AG04450 (cell line): Measurements from ENCODE around the gene OR51B4. TPM values are rescaled to one million over a fixed set of nuclear protein-coding genes. Genes with fewer than 3 reads are reported as not detected.

Experiments used
- CTCF ChIA-PET: fragments of 300-600, 350-600 bp; formaldehyde crosslinking; extraction: SDS; loops from one replicate; lab custom pipeline; 2022; ENCODE audit warnings: antibody characterized with exemption, inconsistent platforms; lab: Charles Lee
- POLR2A ChIA-PET: fragments of 350-600 bp; formaldehyde crosslinking; extraction: SDS; loops from one replicate; lab custom pipeline; 2021; ENCODE audit warnings: antibody characterized with exemption, inconsistent platforms; lab: Yijun Ruan, JAX
- DNase-seq: peaks from one replicate; pipeline ENCODE4 v3.0.0-alpha.2; 2011; ENCODE audit warnings: low read depth, low spot score
- H3K27ac ChIP-seq: one replicate; pipeline ENCODE4 v1.5.1; 2012; ENCODE audit warnings: low read depth, low read length, control low read depth
- H3K27me3 ChIP-seq: one replicate; pipeline ENCODE4 v1.6.0; 2012; ENCODE audit warnings: low read length; ENCODE audit not compliant: control insufficient read depth, insufficient read depth
- H3K4me3 ChIP-seq: 2 replicates; pipeline ENCODE4 v1.5.1; 2011; ENCODE audit warnings: mild to moderate bottlenecking, low read depth, low read length, control low read depth
- H3K9me3 ChIP-seq: 2 replicates; pipeline ENCODE4 v1.5.1; 2012; ENCODE audit warnings: low read length; ENCODE audit not compliant: control insufficient read depth, insufficient read depth
- polyA plus RNA-seq: library from polyadenylated mRNA; depleted of rRNA; stranded (reverse); fragments of >200 nt; gene quantifications from 2 replicates; pipeline ENCODE4 v1.2.3, GENCODE V29; 2011
- TF ChIP-seq, protein P1 (sequence below): IDR thresholded peaks from 2 replicates; pipeline ENCODE4 v1.5.1; 2011; ENCODE audit warnings: low read depth, low read length, control low read depth, inconsistent platforms

OR51B4 gene
- polyA plus RNA-seq, 1 experiment, result 0.82 TPM

DNA sequence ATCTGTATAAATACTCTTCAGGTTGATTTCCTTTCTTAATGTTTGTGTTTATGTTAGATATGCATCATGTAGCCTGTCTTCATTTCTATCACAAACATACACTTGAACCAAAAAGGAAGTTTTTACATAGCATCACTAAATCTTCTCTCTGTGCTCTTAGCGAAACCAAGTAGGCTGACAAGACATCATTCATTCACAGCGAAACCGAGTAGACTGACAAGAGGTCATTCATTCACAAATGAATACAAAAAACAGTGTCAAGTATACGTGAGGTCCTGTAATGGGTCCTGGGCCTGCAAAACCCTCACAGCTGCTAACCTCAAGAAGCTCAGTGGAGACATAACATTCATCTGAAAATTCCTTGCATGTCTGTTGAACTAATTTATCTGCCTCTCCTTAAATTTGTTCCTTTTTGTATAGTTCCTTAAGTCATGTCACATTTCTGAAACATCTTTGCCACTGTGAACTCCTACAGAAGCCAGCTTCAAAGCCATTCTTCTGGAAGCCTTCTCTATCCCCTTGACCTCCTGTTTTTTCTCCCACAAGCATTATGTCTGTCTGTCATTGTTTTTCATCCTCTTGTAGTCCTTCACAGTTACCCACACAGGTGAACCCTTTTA is 22.2 kb downstream of the OR51B4 start:
- POLR2A ChIA-PET, result interaction anchor here (0.6 to 1.0 kb wide), 2 partner anchors 83 to 84 kb away, joined by 3 to 5 read pairs; no protein-coding TSS in a partner anchor
- Histone ChIP-seq H3K4me3 (no peak overlapping the region), H3K27ac (peak overlapping the region; percentile 40), H3K27me3 (no peaks in the 10 kb centered on the region), H3K9me3 (no peaks in the 10 kb centered on the region)
- TF ChIP-seq, protein P1, sequence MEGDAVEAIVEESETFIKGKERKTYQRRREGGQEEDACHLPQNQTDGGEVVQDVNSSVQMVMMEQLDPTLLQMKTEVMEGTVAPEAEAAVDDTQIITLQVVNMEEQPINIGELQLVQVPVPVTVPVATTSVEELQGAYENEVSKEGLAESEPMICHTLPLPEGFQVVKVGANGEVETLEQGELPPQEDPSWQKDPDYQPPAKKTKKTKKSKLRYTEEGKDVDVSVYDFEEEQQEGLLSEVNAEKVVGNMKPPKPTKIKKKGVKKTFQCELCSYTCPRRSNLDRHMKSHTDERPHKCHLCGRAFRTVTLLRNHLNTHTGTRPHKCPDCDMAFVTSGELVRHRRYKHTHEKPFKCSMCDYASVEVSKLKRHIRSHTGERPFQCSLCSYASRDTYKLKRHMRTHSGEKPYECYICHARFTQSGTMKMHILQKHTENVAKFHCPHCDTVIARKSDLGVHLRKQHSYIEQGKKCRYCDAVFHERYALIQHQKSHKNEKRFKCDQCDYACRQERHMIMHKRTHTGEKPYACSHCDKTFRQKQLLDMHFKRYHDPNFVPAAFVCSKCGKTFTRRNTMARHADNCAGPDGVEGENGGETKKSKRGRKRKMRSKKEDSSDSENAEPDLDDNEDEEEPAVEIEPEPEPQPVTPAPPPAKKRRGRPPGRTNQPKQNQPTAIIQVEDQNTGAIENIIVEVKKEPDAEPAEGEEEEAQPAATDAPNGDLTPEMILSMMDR, result no peak
- CTCF ChIA-PET, result interaction anchor here (0.9 kb wide), 1 partner anchor 11 kb away, joined by 5 read pairs; no protein-coding TSS in a partner anchor
- DNase-seq, result no peak

DNA sequence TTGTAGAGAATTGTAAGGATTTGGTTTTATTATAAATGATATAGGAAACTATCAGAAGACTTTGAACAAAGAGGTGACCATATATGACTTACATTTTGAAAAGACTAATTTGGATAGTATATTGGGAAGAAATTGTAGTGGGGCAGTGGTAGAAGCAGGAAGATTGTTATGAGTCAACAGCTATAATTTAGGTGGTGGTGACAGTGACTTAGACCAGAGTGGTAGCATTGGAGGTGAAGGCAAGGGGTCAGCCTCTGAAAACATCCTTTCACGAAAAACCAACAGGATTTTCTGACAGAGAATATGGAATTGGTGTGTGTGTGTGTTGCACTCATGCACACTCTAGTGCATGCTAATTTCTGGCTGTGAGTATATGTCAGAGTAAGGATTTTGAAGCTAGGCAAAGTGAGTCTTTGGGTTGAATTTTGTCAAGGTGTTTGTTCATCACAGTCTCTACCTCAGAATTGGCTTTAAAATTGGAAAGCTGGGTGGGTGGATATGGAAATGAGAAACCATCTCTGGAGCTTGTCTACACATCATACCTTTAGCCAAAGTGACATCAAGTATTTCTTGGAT is 23.9 kb downstream of the OR51B4 start:
- Histone ChIP-seq H3K27ac (no peak overlapping the region), H3K27me3 (no peaks in the 10 kb centered on the region), H3K4me3 (no peak overlapping the region), H3K9me3 (no peaks in the 10 kb centered on the region)
- no peak for DNase-seq
- CTCF ChIA-PET, result no interaction called here
- TF ChIP-seq, protein P1, result no peak
- POLR2A ChIA-PET, result no interaction called here

DNA sequence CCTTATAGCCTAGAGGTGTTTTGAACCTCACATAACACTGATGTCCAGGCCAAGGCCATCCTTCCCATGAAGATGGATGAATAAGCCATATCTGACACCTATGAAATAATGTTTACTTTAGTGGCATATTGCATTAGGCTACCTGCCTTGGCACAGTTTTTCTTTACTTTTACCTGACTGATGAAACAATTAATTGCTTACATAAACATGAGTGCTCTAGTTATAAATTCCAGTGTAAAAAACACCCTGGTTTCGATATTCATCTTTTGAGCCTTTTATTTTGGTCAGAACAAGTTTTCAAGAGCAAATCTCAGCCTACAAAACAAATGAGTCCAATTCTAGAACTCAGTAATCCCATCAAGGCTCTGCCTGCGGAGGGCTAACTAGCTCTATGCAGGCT is 25.0 kb downstream of the OR51B4 start:
- DNase-seq, result no peak
- TF ChIP-seq, protein P1, result no peak
- Histone ChIP-seq H3K4me3 (no peak overlapping the region), H3K27ac (no peak overlapping the region), H3K27me3 (no peaks in the 10 kb centered on the region), H3K9me3 (no peaks in the 10 kb centered on the region)
- POLR2A ChIA-PET, result no interaction called here
- CTCF ChIA-PET, result no interaction called here

DNA sequence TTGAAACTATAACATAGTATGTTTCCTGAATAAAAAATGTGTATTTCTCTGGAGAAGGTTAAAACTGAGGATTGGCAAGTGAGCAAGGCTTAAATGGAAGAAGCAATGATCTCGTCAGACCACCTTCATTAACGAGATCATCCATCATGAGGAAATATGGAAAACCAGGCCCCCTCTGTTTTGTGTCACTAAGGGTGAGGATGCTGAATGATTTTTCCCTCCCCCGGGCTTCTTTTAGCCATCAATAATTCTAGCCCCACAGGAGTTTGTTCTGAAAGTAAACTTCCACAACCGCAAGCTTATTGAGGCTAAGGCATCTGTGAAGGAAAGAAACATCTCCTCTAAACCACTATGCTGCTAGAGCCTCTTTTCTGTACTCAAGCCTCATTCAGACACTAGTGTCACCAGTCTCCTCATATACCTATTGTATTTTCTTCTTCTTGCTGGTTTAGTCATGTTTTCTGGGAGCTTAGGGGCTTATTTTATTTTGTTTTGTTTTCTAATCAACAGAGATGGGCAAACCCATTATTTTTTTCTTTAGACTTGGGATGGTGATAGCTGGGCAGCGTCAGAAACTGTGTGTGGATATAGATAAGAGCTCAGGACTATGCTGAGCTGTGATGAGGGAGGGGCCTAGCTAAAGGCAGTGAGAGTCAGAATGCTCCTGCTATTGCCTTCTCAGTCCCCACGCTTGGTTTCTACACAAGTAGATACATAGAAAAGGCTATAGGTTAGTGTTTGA is 26.2 kb downstream of the OR51B4 start:
- Histone ChIP-seq H3K27me3 (no peaks in the 10 kb centered on the region), H3K9me3 (no peaks in the 10 kb centered on the region), H3K27ac (no peak overlapping the region), H3K4me3 (no peak overlapping the region)
- ChIA-PET POLR2A (no interaction called here), CTCF (no interaction called here)
- no peak for DNase-seq
- TF ChIP-seq, protein P1, result no peak

DNA sequence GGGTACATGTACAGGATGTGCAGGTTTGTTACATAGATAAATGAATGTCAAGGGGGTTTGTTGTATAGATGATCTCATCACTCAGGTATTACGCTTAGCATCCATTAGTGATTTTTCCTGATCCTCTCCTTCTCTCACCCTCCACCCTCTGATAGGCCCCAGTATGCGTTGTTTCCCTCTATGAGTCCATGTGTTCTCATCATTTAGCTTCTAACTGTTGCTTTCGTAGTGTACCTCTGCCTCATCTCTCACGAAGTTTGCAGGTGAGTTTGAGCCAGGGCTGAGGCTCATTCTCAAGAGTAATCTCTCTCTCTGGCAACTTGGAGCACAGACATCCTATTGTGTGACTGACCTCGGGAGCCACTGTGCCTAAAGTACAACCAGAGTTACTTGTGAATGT is 27.4 kb downstream of the OR51B4 start:
- CTCF ChIA-PET, result no interaction called here
- TF ChIP-seq, protein P1, result no peak
- DNase-seq, result no peak

More for the DNA sequence above, 27.4 kb downstream of the OR51B4 start:
- no peaks in the 10 kb centered on the region for H3K27me3 ChIP-seq
- POLR2A ChIA-PET, result no interaction called here
- H3K9me3 ChIP-seq, result no peaks in the 10 kb centered on the region
- H3K27ac ChIP-seq, result no peak overlapping the region
- no peak overlapping the region for H3K4me3 ChIP-seq
